ENCODE measurements around the gene SPDEF.

Gene SPDEF

DNA sequence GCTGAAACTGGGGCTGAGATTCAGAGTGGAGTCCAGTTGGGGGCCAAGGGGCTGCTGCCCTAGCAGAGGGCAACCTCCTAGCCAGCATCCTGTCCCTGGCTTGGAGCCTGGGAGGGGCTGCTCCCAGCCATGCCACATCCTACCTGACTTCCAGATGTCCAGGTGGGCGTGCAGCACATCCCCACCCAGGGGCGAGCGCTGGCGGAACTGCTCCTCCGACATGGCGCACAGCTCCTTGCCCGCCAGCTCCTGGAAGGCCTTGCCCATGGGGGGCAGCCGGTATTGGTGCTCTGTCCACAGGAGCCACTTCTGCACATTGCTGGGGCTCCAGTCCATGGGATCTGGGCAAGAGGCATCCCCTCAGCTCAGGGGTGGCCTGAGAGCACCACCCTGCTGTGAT is 15.3 kb downstream of the SPDEF start:
- DNase-seq, result no peak

DNA sequence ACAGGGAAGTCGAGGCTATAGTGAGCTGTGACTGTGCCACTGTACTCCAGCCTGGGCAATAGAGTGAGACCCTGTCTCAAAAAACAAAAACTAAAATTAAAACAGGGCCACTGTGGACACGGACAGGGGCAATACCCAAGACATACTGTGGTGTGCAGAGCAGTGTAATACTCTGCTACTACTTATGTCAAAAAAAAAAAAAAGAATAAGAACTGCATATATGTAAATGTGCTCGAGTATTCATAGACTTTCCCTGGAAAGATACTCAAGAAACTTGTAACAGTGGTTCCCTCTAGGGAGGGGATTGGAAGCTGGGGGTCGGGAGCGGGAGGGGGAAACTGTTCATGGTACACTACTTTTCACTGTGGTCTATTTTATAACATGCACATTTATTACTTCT is 15.9 kb downstream of the SPDEF start:
- DNase-seq, result no peak

DNA sequence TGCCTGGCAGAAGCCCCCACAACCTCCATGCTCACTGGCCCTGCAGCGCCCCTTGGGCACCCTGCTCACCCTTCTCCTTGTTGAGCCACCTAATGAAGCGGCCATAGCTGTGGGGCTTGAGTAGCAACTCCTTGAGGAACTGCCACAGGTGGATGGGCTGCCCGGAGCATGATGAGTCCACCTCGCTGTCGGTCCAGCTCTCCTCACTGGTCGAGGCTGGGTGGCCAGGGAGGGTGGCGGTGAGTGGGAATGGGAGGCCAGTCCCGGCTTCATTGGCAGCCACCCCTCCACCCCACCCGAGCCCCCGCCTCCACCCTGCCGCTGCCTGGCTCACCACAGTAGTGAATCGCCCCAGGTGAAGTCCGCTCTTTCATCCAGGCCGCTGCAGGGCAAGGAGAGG is 16.9 kb downstream of the SPDEF start:
- no peak for DNase-seq

DNA sequence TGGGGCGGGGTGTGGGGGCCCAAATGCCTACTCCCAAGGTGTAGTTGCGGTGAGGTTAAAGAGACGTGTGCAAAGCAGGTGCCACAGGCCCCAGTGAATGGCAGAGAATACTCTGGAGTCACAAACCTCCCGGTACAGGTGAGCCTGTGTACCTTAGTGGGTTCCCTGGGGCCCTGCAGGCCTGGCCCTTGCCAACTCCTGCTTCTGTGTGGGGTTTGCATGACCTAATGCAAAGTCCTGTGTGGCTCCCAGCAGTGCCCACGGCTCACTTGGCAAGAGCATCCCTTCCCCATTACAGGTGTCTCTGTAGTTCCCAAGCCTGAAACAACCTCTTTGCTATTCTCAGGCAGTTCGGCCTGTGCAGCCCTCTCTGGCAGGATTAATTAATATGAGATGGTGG is 17.5 kb downstream of the SPDEF start:
- no peak for DNase-seq

DNA sequence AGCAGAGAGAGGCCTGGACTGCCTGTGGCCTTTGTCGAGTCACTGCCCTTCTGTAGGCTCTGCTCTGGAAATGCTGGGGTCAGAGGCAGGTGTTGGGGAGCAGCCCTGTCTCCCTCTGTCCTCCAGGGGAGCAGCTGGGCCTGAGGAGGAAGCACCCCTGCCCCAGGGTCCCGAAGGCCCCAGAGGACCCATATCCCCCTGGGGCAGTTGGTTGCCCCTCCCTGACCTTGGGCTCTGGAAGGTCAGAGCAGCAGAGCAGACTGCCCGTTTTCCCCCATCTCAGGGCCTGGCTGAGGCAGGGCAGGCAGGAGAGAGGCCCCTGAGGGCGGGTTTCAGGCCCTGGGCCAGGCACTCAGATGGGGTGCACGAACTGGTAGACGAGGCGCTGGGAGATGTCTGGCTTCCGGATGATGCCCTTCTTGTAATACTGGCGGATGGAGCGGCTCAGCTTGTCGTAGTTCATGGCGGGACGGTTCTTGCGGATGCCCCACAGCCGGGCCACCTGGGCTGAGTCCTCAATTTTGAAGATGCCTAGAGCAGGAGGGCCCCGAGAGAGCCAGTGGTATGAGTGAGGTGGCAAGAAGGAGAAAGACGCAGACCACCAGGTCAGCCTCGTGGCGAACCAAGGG is 18.1 kb downstream of the SPDEF start:
- no peak for DNase-seq

DNA sequence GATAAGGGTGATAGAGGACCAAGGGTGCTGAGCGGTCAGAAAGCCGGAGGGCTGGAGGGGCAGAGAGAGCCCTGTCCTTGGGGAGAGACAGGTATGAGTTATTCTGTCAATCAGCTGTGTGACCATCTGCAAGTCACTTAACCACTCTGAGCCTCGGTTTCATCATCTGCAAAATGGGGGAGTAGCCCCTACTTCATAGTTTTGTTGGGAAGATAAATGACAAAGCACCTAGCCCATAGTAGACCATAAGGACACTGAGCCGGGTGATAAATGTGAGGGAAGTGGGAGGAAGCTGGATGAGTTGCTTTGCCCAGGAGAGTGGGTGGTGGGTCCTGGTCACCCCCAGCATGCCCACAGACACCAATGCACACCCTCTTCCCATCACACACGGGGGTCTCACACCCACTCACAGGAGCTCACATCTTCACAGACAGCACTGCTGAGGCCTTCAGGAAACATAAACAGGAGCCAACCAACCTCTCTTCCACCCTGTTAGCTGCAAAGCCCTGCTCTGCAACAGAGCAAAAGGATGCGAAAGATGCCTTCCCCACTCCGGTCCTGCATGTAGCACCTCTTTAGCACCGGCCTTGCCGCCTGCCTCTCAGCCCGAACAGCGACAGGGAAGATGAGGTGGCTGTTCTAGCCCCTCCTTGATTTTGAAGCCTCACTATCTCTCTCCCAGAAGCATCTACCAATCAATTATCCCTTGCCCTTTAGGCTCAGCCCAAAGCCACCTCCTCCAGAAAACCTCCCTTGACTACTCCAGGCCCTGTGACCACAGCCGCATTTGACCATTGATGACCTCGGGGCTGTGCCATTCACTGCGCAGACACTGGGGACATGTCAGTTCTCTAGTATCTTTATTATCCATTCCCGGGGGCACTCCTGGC is 18.9 kb downstream of the SPDEF start:
- no peak for DNase-seq

DNA sequence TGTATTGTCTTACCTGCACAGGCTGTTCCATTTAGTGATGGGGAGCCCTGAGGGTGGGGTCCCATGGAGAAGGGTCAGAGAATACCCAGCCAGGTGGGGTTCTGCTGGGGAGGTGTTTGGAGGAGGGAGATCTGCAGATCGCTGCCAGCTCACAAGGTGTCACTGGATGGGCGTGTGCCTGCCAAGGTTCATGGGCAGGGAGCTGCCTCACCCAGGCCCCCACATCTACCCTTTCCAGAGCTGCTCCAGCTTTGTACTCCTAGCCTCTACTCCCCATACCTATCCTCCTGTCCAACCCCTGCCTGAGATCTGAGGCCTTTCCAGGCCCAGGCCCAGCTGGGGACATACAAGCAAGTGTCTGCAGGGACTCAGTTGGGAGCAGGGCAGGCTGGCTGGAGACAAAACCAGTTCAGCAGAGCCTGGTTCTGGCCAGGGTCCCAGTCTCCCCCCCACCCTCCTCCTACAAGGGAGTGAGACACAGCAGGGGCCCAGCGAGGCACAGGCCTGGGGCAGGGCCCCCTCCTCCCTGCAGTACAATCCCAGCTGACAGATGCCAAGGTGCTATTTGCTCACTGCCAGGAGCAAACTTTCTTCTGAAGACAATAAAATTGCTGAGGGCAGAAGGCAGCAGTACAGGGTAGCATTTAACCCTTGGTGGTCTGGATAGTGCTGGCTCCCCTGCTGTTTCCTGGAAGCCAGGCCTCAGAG is 19.7 kb downstream of the SPDEF start:
- DNase-seq, result no peak

DNA sequence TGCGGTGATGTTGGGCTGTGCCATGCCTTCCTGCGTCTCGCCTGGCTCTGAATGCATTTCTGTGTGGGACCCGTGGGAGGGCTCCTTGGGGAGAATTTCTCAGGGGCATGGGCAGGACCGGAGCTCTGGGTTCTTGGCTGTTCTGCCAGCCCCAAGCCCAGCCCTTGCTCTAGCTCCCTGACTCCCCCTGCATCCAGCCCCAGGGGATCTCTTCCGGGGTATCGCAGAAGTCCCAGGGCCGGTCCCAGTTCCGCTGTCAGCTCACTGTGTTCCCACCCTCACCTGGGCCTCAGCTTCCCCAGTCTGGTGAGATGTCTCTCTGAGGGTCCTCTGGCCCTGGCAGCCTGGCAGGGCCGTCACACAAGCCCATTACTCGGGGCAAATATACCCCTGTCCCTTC is 20.5 kb downstream of the SPDEF start:
- DNase-seq, result no peak

DNA sequence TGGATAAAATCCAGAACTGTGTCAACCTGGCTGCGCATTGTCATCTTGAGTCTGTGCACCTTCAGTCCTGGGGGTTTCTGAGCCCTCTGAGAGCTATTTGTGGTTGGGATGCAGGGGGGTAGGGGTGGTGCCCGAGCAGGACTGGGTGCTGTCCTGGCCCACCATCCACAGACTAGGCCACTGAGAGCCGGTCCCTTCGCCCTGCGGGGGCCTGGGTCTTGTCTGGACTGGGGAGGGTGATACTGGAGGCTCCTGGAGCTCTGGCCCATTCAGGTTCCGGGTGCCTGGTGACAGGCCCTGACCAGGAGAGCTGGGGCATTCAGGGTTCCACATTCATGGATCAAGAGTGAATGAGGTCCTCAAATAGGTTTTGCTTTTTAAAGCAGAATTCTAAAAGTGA is 20.9 kb downstream of the SPDEF start:
- no peak for DNase-seq

DNA sequence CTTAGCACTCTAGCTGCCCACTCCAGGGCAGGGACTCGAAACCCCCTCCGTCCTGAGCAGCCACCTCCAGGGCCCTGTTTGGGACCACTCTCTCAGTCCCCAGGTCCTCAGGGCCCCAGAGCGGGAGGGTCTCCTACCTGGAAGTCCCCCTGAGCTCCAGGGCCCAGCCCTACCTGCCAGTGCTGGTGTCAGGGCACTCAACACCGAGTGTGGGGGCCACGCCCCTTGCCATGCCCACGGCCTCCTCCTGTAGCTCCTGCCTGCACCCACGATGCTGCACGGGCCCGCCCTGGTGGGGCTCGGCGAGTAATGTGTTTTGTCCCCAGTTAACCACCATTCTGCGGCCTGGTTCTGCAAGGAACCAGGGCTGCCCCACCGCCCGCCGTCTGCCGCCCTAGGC is 21.5 kb downstream of the SPDEF start:
- DNase-seq, result no peak

DNA sequence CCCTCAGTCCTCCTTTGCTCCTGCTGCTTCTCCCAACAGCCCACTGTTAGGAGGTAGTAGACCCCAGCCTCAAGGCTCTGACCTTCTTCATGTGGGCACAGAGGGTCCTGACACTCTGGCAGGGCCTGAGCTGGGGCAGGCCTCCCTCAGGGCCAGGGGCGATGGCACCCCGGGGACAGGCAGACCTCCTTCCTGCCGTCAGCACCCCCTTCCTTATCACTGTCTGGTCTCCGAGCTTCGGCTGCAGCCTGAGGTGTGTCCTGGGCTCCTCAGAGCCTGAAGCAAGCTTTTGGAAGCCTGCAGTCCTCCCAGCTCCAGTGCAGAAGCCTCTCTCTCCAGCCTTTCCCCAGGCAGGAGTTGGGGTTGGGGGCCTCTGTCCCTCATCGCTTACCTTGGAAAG is 22.0 kb downstream of the SPDEF start:
- no peak for DNase-seq

DNA sequence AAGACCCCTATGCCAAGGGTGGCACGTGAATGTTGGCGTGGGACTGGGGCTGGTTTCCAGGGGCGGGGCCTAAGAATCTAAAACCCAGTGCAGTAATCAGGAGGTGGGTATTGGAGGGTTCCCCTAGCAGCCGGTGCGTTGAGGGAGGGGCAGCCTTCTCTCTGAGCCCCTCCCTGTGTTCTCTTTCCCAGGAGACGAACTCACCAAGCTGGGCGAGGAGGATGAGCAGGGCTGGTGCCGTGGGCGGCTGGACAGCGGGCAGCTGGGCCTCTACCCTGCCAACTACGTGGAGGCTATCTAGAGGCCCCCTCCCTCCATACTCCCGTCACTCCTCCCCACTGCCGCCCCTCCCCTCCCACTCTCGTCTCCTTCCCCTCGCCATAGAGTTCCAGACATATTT is 23.9 kb downstream of the SPDEF start:
- DNase-seq, result no peak

DNA sequence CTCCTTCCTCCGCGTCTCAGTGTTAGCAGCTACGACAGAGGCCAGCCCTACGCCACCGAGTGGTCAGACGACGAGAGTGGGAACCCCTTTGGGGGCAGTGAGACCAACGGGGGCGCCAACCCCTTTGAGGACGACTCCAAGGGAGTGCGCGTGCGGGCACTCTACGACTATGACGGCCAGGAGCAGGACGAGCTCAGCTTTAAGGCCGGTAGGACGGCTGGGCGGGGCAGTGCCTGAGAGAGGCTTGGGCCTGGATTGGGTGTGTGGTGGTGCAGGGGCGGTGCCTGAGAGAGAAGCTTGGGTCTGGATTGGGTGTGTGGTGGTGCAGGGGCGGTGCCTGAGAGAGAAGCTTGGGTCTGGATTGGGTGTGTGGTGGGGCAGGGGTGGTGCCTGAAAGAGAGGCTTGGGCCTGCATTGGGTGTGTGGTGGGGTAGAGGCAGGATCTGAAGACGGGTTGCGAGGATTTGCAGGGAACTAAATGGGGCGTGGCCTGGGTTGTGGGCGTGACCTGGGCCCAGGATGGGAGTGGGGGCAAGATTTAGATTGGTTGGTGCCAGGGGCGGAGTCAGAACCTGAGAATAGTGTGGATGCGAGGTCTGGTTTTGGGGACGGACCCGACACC is 24.4 kb downstream of the SPDEF start:
- DNase-seq, result peak; percentile 17

DNA sequence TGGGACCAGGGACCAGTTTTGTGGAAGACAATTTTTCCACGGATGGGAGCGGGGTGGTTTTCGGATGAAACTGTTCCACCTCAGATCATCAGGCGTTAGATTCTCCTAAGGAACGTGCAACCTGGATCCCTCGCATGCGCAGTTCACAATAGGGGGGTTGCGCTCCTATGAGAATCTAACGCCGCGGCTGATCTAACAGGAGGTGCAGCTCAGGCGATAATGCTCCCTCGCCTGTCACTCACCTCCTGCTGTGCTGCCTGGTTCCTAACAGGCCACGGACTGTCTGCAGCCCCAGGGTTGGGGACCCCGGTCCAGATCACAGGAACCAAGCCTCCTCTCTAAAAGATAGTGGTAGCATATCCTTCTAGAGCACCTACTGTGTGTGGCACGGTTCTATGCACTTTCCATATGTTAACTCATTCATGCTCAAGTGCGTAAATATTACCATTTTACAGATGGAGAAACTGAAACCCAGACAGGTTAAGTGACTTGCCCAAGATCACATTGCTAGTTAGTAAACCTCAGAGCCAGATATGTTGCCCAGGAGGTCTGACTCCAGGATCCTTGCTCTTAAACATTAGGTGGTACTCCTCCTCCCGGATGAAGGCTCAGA is 25.3 kb downstream of the SPDEF start:
- no peak for DNase-seq

DNA sequence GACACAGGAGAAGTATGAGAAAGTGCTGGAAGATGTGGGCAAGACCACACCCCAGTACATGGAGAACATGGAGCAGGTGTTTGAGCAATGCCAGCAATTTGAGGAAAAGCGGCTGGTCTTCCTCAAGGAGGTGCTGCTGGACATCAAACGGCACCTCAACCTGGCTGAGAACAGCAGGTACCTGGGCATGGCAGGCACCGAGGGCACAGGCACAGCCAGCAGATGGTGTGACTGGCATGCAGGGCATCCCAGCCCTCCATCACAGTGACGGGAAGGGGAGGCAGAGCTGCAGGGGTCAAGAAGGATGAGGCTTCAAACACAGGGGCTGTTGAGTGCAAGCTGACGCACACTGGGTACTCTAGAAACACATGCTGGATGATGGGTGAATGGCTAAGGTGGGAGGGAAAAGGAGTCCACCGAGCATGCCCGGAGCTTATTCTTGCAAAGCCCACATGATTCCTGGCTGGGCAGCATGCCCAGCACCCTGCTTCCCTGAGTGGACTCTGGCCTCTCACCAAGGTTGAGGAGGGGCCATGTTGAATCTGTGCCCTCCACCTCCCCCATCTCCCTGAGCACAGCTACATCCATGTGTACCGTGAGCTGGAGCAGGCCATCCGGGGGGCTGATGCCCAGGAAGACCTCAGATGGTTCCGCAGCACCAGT is 26.3 kb downstream of the SPDEF start:
- DNase-seq, result no peak

DNA sequence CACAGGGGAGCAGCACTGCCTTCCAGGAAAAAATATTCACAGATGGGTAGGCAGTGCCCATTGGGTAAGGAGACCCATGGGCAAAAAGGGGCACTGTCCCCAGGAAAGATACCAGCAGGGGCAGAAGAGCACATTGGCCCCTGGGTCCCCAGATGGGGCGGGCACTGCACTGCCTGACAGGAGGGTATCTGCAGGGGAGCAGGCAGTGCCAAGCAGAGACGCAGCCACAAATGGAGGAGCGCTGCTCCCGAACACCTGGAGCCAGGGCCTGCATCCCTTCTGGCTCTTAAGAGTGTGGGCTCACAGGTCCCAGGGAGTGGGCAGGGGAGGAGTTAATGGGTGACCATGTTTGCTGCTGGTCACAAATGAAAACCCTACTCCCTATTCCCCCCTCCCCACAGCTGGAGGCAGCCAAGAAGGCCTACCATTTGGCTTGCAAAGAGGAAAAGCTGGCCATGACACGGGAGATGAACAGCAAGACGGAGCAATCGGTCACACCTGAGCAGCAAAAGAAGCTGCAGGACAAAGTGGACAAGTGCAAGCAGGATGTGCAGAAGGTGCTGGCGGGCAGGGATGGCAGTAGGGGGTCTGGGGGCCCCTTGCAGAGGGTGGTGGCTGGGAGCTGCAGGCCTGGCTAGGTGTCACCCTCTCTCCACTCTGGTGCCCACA is 27.0 kb downstream of the SPDEF start:
- no peak for DNase-seq

DNA sequence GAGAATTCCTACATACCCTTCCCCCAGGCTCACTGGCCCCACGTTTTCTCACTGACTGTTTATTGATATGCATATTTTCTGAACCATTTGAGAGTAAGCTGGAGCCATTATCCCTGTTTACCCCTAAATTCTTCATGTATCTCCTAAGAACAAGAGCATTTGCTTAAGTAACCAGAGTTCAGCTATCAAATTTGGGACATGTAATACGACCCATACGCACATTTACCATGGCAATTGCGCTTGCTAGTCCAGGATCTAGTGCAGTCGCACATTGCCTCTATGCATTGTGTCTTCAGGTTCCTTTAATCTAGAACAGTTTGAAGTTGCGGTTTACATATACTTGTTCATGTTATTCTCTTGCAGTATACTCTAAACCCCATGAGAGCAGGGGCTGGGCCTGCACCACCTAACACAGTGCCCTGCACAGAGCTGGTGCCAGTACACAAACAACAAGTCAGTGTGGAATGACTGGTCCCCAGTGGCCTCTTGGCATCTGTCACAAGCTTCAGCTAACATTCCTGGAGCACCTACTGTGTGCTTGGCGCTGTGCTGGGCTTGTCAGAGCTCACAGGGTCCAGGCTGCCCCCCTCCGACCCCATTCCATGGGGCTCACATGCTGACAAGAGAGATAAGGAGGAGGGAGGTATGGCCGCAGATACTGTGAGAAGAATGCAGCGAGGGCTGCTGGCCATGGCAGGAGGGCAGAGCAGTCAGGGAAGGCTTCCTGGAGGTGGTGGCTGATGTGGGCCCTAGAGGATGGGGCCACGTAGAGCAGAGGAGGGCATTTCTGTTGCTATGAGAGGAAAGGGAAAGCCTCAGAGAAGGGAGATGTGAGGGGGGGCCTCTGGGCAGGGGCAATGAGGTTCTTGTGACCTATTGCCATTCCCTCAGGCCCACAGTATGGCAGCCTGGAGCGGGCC is 28.1 kb downstream of the SPDEF start:
- no peak for DNase-seq

DNA sequence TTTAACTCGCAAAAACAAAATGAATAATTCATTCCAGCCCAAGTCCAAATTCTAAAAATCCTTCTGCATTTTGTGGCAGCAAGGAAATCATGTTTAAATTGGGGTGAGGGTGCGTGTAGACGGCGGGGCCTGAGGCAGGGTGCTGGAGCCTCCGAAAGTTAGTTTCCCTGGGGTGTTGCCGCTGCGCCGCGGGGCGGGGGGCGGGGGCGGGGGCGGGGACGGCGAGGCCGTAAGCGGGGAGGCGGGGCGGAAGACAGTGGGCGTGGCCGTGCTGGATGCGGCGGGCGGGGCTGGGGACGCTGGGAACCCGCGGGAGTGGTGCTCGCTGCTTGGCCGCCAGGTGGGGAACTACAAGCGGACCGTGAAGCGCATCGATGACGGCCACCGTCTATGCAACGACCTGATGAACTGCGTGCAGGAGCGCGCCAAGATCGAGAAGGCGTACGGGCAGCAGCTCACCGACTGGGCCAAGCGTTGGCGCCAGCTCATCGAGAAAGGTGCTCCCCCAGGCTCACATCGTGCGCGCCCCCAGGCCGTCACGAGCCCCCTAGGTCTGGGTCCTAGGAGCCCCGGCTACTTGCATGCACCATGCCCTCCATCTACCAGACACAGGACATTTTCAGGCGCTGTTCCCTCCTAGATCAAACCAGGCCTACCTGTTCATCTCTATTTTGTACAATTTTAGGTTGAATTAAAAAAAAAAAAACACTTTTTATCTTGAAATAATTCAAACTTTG is 29.0 kb downstream of the SPDEF start:
- DNase-seq, result peak; percentile 95

DNA sequence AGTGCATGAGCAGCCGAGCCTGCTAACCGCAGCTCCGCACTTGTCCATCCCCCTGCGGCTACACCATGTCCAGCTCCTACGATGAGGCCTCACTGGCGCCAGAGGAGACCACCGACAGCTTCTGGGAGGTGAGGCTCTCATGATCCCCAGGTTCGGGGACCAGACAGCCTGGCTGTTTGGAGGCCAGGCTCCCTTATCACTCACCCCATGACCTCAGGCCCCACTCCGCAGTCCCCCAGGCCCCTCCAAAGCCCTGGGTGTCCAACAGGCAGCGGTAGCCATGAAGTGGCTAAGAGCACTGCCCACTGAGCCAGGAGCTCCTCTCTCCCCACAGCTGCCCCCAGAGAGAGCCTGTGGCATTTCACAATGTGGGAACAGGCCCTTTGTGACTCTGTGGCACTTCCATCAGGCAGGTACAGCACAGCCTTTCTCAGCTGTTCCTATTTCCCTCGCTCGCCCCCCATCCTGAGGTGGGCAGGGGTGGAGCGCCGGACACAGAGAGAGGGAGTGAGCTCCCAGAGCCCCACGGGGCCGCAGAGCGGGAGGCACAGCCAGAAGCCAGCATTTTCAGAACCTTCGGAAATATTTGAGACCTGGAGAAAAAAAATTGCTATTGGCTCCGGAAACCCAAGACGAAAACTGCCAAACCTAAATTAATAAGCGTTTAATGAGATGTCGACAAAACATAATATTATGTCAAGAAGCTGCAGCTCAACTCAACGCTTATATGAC is 29.7 kb downstream of the SPDEF start:
- DNase-seq, result no peak

Data from suppressor macrophage treated with lipopolysaccharide for 4 hours (primary cell).